Thyroid gland (tissue), 4 donors: ENCODE measurements around the gene SEMA4D.

Source experiments
- CTCF ChIP-seq, 6 experiments: fragments of 200-600 bp in 3 of 6; fragments of 450-650 bp in 3 of 6; sonication (generic) in 3 of 6; IDR thresholded peaks; one replicate each; pipeline ENCODE4 v1.5.1; 2016 to 2019; ENCODE audit warnings: antibody characterized with exemption in 6 of 6, mild to moderate bottlenecking in 2 of 6, inconsistent platforms in 1 of 6, moderate library complexity in 1 of 6
- POLR2A ChIP-seq, 2 donors: fragments of 450-650 bp; IDR thresholded peaks; one replicate each; pipeline ENCODE4 v1.6.1; 2017; ENCODE audit warnings: antibody characterized with exemption in 2 of 2, mild to moderate bottlenecking in 2 of 2, moderate library complexity in 1 of 2

GRCh38 chr9:89514956-89515355 is 17.0 kb upstream of the SEMA4D start:
- TF ChIP-seq CTCF (IDR thresholded peaks at IDR 0.05) (no peak), POLR2A (IDR thresholded peaks at IDR 0.05) (no peak)
